ENCODE measurements around the gene BCL11B. TPM values are rescaled to one million over a fixed set of nuclear protein-coding genes. Genes with fewer than 3 reads are reported as not detected.

Gene BCL11B
- total and polyA plus RNA-seq, 4 donors: 0.20 to 2.3 (median 0.66) TPM

- Histone ChIP-seq H3K27me3 (ENCODE audit: control insufficient read depth in 3 of 3, insufficient read depth in 3 of 3, low read length in 2 of 3) (no peaks in the 10 kb centered on the region), H3K9ac (ENCODE audit: insufficient read depth in 1 of 2, low read length in 2 of 2) (no peak overlapping the region), H3K36me3 (ENCODE audit: control insufficient read depth in 4 of 4, insufficient read depth in 4 of 4, low read length in 4 of 4) (no peaks in the 10 kb centered on the region), H3K4me3 (no peak overlapping the region), H3K27ac (ENCODE audit: low read depth in 1 of 2, low read length in 1 of 2) (no peak overlapping the region), H3K4me1 (ENCODE audit: control insufficient read depth in 5 of 5, insufficient read depth in 5 of 5, low read length in 5 of 5) (no peaks in the 10 kb centered on the region), H3K9me3 (ENCODE audit: control insufficient read depth in 4 of 4, insufficient read depth in 3 of 4, low read length in 3 of 4) (peaks cover 0 to 4% (median 0%) of the 10 kb centered on the region in 4 donors)
- no peak for TF ChIP-seq CTCF (IDR thresholded peaks at IDR 0.05; ENCODE audit: control extremely low read depth, extremely low read depth)
- DNase-seq (no peak), ATAC-seq (ENCODE audit: insufficient read depth, low FRiP score) (no peak)
- WGBS, 2 donors: 79 to 80% methylated on average over 5 of the region's 5 CpGs
Measured at GRCh38 chr14:99147366-99147740, 124.6 kb downstream of the BCL11B start.

GRCh38 chr14:99146616-99147365 lies 125.2 kb downstream of the BCL11B start:
- DNase-seq: no peak

GRCh38 chr14:99145307-99145706 lies 126.7 kb downstream of the BCL11B start:
- no peaks in the 10 kb centered on the region for H3K27me3 ChIP-seq (ENCODE audit: control insufficient read depth in 3 of 3, insufficient read depth in 3 of 3, low read length in 2 of 3)
- ATAC-seq (ENCODE audit: insufficient read depth, low FRiP score) (no peak), DNase-seq (no peak)
- 95% methylated on average over 4 of the region's 4 CpGs for WGBS, 2 donors
- H3K27ac ChIP-seq (ENCODE audit: low read depth in 1 of 2, low read length in 1 of 2): no peak overlapping the region
- H3K9ac ChIP-seq (ENCODE audit: insufficient read depth in 1 of 2, low read length in 2 of 2): no peak overlapping the region
- no peaks in the 10 kb centered on the region for H3K4me1 ChIP-seq (ENCODE audit: control insufficient read depth in 5 of 5, insufficient read depth in 5 of 5, low read length in 5 of 5)
- H3K9me3 ChIP-seq (ENCODE audit: control insufficient read depth in 4 of 4, insufficient read depth in 3 of 4, low read length in 3 of 4): peaks cover 0 to 4% (median 0%) of the 10 kb centered on the region in 4 donors
- H3K36me3 ChIP-seq (ENCODE audit: control insufficient read depth in 4 of 4, insufficient read depth in 4 of 4, low read length in 4 of 4): no peaks in the 10 kb centered on the region
- no peak for TF ChIP-seq CTCF (IDR thresholded peaks at IDR 0.05; ENCODE audit: control extremely low read depth, extremely low read depth)
- H3K4me3 ChIP-seq: no peak overlapping the region

More at GRCh38 chr14:99146616-99147365, 125.2 kb downstream of the BCL11B start:
- H3K27me3 ChIP-seq (ENCODE audit: control insufficient read depth in 3 of 3, insufficient read depth in 3 of 3, low read length in 2 of 3): no peaks in the 10 kb centered on the region
- H3K4me3 ChIP-seq: no peak overlapping the region
- no peak for ATAC-seq (ENCODE audit: insufficient read depth, low FRiP score)
- H3K27ac ChIP-seq (ENCODE audit: low read depth in 1 of 2, low read length in 1 of 2): no peak overlapping the region
- peaks cover 0 to 4% (median 0%) of the 10 kb centered on the region in 4 donors for H3K9me3 ChIP-seq (ENCODE audit: control insufficient read depth in 4 of 4, insufficient read depth in 3 of 4, low read length in 3 of 4)
- TF ChIP-seq CTCF (IDR thresholded peaks at IDR 0.05; ENCODE audit: control extremely low read depth, extremely low read depth): no peak
- H3K4me1 ChIP-seq (ENCODE audit: control insufficient read depth in 5 of 5, insufficient read depth in 5 of 5, low read length in 5 of 5): no peaks in the 10 kb centered on the region
- H3K9ac ChIP-seq (ENCODE audit: insufficient read depth in 1 of 2, low read length in 2 of 2): no peak overlapping the region
- no peaks in the 10 kb centered on the region for H3K36me3 ChIP-seq (ENCODE audit: control insufficient read depth in 4 of 4, insufficient read depth in 4 of 4, low read length in 4 of 4)
- 82 to 86% methylated on average over 27 of the region's 27 CpGs for WGBS, 2 donors

Data from lung (tissue), 12 donors.